ENCODE measurements around the gene LRRC40.

DNA sequence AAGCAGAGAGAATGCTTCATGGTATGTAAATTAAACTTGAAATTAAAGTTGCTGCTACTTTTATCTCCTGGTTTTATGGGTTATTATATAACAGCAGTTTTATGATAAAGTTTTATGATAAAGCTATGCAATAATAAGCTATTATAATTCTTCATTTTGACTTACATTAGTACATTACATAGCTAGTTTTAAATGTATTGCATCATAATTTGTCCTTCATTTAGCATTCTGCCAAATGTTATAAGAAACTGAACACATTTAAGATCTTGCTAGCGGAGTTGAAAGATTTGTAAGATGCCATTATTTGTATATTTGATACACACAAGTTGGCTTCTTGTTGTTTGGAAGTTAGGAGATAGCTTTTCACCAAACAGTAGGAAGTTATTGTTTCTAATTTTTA, 101.6 kb downstream of the LRRC40 start:
- TF ChIP-seq, protein P1, sequence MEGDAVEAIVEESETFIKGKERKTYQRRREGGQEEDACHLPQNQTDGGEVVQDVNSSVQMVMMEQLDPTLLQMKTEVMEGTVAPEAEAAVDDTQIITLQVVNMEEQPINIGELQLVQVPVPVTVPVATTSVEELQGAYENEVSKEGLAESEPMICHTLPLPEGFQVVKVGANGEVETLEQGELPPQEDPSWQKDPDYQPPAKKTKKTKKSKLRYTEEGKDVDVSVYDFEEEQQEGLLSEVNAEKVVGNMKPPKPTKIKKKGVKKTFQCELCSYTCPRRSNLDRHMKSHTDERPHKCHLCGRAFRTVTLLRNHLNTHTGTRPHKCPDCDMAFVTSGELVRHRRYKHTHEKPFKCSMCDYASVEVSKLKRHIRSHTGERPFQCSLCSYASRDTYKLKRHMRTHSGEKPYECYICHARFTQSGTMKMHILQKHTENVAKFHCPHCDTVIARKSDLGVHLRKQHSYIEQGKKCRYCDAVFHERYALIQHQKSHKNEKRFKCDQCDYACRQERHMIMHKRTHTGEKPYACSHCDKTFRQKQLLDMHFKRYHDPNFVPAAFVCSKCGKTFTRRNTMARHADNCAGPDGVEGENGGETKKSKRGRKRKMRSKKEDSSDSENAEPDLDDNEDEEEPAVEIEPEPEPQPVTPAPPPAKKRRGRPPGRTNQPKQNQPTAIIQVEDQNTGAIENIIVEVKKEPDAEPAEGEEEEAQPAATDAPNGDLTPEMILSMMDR (IDR thresholded peaks at IDR 0.05): no peak
- no peak for TF ChIP-seq POLR2A (IDR thresholded peaks at IDR 0.05)

Measured in testis (tissue), 2 donors.